H54 (cell line): ENCODE results near the gene TFF3.
"Not testable (repeated sequence)": the region's sequence is repeated elsewhere in the genome, so short reads cannot be mapped to it uniquely, and the experiment has no call there.

ENCODE experiments used
- DNase-seq: peaks from one replicate; pipeline ENCODE4 v3.0.0; 2011; ENCODE audit warnings: low spot score, mixed read lengths; ENCODE audit not compliant: insufficient read length
- FAIRE-seq: peaks from 3 replicates; lab custom pipeline; 2011; peaks lifted over from hg19 to GRCh38; lab: Jason Lieb, UNC
- POLR2A ChIP-seq: IDR thresholded peaks from 2 replicates; pipeline ENCODE4 v1.6.1; 2011; ENCODE audit warnings: low read depth, mild to moderate bottlenecking, low read length

Gene TFF3

DNA sequence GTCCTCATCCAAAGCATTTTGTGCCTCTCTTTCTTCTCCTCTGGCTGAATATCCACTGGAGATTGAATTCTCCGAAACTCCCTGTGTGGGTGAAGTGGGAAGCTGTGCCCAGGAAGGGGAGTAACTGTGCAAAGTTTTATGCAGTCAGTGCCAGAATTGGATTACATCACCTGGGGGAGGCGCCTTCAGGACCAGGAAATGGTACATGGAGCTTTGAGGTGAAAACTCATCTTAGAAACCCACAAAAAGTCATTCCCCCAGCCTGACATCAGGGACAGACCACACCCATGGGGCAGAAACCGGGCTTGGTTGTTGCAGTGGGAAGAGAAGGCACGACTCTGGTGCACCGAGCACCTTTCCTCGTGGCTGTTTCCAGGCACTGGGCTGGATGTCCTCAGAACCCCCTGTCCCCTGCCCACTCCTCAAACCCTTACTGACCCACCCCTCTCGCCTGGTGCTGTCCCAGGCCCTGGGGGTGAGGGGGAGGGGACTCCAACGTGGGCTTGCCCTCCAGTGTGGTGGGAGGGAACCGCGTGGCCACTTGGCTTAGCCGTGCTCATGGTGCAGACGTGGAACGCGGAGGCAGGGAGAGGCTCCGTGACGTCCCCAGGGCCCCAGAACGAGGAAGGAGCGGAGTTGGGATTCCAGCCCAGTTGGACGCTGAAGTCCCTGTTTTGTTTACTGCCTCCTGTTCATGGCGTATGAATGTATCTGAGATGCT is 15.7 kb downstream of the TFF3 start:
- no peak for FAIRE-seq
- TF ChIP-seq POLR2A = no peak
- peak; percentile 22 for DNase-seq

DNA sequence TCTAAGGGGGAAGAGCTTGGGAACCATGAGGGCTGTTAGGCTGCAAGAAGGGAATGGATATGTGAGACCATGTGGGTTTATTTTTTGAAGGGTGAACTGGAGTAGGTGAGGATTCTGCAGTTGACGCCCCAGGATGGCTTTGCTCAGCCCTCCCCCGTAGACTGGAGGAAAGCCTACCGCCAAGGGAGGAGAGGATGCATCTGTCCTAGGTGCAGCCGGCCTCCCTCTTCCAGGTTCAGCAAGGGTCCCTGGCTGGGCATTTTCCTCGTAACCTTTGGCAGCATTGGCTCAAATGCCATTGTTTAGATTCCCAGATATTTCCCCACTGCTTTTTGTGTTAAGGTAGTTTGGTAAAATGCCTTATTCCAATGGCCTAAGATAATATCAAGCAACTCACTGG is 16.6 kb downstream of the TFF3 start:
- no peak for TF ChIP-seq POLR2A
- FAIRE-seq (no peak), DNase-seq (no peak)

DNA sequence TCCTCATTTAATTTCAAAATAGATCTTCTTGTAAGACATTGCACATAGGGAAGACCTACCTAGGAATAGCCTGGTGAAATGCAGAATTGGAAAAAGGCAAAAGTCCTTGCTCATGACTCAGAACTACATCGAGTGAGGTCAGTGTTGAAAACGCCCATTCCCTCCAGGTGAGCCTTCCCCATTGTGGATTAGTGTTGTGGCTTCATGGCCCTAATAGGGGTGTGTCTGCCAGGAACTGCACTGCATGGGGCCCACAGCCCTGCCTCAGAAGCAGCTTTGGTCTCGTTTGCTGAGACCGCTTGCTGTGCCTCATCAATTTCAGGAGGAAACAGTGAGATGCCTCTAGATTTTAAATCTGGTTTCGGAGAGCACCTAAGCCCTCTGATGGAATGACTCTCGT is 17.0 kb downstream of the TFF3 start:
- no peak for FAIRE-seq
- no peak for TF ChIP-seq POLR2A
- DNase-seq = no peak

DNA sequence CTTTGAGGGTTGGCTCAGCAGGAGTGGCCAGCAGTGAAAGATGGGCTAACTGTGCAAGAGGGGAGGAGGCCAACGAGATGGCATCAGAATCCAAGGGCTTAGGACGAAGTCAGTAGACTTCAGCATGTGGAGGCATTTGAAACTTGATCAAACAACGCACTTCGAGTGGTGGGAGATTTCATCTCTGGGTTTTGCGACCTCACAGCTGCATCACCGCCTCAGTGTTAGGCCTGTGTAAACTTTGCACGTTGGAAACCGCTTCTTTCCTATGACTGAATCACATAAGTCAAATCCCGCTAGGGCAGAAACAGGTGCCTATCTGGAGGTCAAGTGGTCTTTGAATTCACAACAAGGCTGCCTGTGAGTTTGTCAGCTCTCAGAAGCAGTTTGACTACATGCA is 17.8 kb downstream of the TFF3 start:
- no peak for TF ChIP-seq POLR2A
- FAIRE-seq (no peak), DNase-seq (no peak)

DNA sequence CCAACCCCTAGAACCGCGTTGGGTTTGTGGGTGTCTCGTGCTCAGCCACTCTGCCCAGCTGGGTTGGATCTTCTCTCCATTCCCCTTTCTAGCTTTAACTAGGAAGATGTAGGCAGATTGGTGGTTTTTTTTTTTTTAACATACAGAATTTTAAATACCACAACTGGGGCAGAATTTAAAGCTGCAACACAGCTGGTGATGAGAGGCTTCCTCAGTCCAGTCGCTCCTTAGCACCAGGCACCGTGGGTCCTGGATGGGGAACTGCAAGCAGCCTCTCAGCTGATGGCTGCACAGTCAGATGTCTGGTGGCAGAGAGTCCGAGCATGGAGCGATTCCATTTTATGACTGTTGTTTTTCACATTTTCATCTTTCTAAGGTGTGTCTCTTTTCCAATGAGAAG is 18.7 kb downstream of the TFF3 start:
- FAIRE-seq (no peak), DNase-seq (no peak)
- no peak for TF ChIP-seq POLR2A

DNA sequence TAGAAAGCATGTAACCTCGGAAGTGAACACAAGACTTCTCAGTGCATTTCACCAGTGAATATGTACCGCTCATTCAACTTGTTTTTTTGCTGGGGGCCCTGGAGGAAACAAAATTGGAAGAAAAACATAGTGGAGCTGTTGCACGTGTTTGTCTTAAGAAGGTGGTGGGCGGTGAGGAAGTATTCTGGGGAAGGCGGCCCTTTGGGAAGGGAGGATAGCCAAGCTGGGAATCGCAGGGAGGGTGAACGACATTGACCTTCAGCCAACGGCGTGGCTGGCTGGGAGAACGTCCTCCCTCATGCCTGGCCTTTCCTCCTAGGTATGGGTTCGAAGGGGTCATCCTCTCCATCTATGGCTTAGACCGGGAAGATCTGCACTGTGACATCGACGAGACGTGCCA is 19.4 kb downstream of the TFF3 start:
- no peak for TF ChIP-seq POLR2A
- FAIRE-seq (no peak), DNase-seq (no peak)

DNA sequence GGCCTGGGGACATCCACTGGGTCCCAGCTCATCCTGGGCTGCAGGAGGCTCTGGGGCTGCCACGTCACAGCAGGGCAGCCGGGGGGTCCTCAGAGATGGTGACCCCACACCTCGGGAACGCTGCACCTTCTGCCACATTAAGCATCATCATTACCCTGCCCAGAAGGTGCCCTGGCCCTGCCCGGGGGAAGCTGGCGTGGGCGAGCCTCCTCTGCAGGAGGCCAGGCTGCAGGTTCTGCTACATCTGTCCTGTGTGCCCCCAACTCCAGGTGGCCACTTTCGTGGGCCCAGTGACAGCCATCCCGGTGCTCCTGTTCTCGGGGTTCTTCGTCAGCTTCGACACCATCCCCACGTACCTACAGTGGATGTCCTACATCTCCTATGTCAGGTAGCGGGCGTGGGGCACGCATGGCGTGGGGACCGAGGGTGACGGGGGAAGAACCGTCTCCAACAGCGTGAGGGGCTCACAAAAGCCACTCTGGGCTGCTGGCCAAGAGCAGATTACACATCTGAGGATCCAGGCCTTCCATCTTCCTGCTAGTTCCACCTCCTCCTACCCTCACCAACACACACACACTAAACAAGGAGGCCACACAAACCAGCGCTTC is 20.8 kb downstream of the TFF3 start:
- DNase-seq (no peak), FAIRE-seq (no peak)
- no peak for TF ChIP-seq POLR2A

DNA sequence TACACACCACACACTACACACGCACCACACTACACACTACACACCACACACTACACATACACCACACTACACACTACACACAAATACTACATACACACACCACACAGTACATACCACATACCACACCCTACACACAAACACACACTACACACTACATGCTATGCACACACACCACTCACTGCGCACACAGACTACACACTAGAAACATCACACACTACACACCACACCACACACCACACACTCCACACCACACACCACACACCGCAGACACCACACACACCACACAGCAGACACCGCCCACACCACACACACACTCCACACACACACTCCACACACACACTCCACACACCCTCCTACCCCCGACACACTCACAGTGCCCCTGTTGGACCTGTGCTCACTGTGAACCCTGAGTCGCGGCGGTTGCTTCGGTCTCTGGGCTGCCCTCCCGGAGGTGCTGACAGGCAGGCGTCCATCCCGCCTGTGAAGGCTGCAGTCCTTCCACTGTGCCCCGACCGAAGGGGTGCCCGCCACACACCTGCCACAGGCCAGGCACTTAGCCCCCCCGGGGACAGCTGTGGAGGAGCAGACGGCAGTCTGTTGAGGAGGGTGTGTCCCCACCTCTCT is 21.4 kb downstream of the TFF3 start:
- TF ChIP-seq POLR2A = no peak
- FAIRE-seq (no peak), DNase-seq (no peak)

DNA sequence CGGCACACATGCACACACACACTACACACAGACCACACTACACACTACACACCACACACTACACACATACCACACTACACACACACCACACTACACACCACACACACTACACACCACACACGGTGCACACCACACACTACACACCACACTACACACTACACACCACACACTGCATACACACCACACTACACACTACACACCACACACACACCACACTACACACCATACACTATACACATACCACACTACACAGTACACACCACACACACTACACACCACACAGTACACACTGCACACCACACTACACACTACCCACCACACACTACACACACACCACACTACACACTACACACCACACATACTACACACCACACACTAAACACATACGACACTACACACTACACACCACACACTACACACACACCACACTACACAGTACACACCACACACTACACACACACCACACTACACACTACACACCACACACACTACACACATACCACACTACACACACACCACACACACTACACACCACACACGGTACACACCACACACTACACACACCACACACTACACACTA is 22.6 kb downstream of the TFF3 start:
- DNase-seq, FAIRE-seq: not testable (repeated sequence)

DNA sequence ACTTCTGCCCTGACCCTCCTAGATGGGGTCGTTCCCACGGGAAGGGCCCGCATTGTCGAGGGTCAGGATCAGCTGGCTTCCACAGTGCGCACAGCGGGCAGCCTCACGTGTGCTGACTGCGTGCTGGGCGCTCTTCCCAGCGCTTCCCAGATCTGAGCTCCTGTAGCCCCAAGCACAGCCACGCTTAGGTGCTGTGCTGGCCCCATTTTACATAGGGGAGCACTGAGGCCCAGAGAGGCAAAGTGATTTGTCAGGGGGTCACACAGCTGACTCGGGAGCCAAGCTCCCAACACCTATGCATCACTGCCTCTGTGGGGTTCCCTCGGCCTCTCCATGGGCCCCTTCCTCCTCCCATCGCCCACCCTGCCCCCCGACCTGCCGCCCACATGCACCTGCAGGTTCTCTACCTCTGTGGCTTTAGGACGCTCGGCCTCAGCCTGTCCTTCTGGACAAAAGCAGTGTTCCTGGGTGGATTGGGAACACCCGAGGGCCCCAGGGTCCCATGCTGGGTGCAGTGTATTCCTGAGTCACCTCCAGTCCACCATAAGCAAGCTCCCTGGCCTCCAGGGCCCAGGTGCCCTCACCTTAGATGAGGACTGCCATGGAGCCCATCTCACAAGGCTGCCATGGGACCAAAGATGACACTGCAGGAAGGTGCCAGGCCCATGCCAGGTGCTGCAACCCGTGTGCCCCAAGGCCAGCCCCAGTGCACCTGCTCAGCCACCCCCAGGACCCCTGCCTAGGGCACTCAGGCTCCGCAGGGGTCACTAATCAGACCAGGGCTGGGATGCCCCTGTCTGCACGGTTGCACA is 23.3 kb downstream of the TFF3 start:
- FAIRE-seq = no peak
- no peak for DNase-seq
- no peak for TF ChIP-seq POLR2A

DNA sequence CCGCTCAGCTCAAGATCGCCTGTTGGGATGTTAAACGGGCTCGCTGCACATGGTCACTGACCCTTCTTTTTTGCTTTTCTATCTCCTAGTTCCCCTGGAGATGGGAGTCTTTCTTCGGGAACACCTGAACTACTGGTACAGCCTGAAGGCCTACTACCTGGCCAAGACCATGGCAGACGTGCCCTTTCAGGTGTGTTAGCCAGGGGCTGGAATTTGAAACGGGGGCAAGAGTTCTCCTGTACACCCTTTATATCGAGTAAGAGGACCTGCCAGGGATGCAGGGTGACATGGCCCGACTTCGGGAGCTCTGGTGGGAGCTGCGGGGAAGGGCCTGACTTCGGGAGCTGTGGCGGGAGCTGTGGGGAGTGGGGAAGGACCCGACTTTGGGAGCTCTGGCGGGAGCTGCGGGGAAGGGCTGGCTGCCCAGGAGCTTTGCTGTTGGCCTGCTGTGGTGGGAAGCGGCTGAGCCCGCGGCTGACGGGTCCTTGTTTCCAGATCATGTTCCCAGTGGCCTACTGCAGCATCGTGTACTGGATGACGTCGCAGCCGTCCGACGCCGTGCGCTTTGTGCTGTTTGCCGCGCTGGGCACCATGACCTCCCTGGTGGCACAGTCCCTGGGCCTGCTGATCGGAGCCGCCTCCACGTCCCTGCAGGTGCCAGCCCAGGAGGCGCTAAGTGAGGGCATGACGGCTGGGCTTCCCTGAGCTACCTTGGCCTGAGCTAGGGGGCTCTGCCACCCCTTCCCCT is 24.0 kb downstream of the TFF3 start:
- DNase-seq = no peak
- FAIRE-seq = no peak
- no peak for TF ChIP-seq POLR2A

DNA sequence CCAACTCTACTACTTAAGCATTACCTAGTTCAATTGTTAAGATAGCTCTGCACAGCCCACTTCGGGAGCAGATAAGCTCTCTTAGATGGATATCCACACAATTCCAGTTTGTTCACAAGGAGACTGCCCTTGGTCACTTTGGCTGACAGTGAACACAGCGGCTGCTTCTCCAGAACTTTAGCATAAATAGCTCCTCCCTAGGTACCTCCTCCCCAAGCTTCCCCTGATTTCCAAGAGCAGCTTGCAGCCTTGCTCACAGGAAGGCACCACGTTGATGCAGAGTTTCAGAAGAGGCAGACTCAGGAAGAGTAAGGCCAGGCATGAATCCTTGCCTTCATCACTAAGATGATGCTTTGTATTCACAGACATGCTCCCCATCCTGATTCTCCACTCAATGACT is 24.7 kb downstream of the TFF3 start:
- no peak for FAIRE-seq
- DNase-seq = no peak
- TF ChIP-seq POLR2A = no peak

DNA sequence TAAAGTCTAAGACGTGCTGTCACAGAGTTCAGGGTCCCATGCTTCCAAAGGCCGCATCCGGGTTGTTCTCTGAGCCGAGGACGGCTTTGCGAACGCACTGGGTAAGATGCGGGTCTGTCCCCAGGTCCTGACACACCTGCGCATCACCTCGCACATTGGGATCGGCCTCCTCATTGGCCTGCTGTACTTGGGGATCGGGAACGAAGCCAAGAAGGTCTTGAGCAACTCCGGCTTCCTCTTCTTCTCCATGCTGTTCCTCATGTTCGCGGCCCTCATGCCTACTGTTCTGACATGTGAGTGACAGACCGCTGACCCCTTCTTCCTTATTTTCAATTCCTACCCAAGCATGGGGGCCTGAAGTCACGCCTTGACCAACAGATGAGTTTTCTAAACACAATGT is 25.3 kb downstream of the TFF3 start:
- DNase-seq (no peak), FAIRE-seq (no peak)
- TF ChIP-seq POLR2A = no peak
